PFSK-1 (cell line): Measurements from ENCODE around the gene TSPAN18.

ENCODE experiments used
- FOXP2 ChIP-seq: optimal IDR thresholded peaks from 2 replicates; pipeline ENCODE3; 2011; ENCODE audit warnings: borderline replicate concordance, control low read depth, inconsistent platforms; ENCODE audit not compliant: insufficient read depth; ENCODE audit errors: extremely low read length, extremely low read depth
- POLR2AphosphoS5 ChIP-seq: IDR thresholded peaks from 2 replicates; pipeline ENCODE4 v1.6.1; 2012; ENCODE audit warnings: low read depth, mild to moderate bottlenecking, control low read depth, low read length, moderate library complexity
- REST ChIP-seq, 2 experiments: IDR thresholded peaks; 2 replicates each; pipeline versions ENCODE4 v1.6.1 to v1.8.0; 2011 to 2012; ENCODE audit warnings: low read depth in 2 of 2, low read length in 2 of 2, control low read depth in 1 of 2, inconsistent platforms in 1 of 2, mild to moderate bottlenecking in 1 of 2, moderate library complexity in 1 of 2; ENCODE audit not compliant: insufficient read depth in 1 of 2
- SIN3A ChIP-seq: IDR thresholded peaks from 2 replicates; pipeline ENCODE4 v1.6.1; 2012; ENCODE audit warnings: mild to moderate bottlenecking, low read length, moderate library complexity, borderline replicate concordance; ENCODE audit not compliant: insufficient read depth
- TAF1 ChIP-seq: IDR thresholded peaks from 2 replicates; pipeline ENCODE4 v1.6.1; 2012; ENCODE audit warnings: low read length, control low read depth, borderline replicate concordance; ENCODE audit not compliant: insufficient read depth

TSPAN18 gene

DNA sequence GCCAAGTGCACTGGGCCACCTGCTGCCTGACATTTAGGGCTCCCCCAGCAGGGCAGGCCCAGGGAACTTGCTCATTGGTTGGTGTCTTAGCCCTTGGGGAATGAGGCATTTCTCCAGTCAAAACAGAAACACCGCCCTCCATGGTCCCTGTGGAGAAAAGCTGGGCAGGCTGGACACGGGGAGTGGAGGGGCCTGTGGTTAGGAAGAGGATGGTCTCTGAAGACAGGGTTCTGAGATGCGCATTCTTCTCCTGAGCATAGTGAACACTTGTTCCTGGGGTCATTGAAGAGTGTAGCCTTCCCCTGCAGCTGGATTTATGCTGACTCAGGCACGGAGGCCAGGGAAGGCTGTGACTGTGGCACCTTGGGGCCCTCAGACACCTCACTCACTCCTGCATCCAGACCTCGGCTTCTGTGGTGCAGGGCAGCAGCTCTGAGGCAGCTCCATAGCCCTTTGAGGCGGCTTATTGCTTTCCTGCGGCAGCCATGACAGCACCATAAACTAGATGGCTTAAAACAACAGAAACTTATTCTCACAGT is 8.2 kb downstream of the TSPAN18 start:
- no peak for TF ChIP-seq REST (IDR thresholded peaks at IDR 0.05; ENCODE audit: insufficient read depth in 1 of 2, low read depth in 2 of 2, low read length in 2 of 2)
- no peak for TF ChIP-seq FOXP2
- no peak for TF ChIP-seq POLR2AphosphoS5
- no peak for TF ChIP-seq SIN3A
- TF ChIP-seq TAF1: no peak

DNA sequence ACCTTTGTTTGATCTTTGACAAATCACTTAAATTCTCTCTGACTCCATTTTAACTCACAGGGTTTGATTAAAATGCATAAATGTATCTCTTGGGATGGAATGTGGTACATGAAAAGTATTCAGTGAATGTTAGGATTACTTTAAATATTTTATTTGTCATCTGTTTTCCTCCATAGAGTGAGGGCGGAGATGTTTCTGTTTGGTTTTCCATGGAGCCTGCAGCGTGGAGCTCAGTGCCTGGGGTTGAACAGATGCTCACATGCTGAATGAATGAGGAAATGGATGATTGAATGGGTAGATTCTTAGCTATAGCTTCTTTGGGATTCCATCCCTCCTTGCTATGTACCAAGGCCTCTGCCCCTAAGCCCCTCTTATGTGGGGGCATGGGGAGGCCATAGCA is 10.0 kb downstream of the TSPAN18 start:
- TF ChIP-seq SIN3A: no peak
- TF ChIP-seq POLR2AphosphoS5: no peak
- TF ChIP-seq FOXP2: no peak
- TF ChIP-seq REST (IDR thresholded peaks at IDR 0.05; ENCODE audit: insufficient read depth in 1 of 2, low read depth in 2 of 2, low read length in 2 of 2): no peak
- TF ChIP-seq TAF1: no peak

DNA sequence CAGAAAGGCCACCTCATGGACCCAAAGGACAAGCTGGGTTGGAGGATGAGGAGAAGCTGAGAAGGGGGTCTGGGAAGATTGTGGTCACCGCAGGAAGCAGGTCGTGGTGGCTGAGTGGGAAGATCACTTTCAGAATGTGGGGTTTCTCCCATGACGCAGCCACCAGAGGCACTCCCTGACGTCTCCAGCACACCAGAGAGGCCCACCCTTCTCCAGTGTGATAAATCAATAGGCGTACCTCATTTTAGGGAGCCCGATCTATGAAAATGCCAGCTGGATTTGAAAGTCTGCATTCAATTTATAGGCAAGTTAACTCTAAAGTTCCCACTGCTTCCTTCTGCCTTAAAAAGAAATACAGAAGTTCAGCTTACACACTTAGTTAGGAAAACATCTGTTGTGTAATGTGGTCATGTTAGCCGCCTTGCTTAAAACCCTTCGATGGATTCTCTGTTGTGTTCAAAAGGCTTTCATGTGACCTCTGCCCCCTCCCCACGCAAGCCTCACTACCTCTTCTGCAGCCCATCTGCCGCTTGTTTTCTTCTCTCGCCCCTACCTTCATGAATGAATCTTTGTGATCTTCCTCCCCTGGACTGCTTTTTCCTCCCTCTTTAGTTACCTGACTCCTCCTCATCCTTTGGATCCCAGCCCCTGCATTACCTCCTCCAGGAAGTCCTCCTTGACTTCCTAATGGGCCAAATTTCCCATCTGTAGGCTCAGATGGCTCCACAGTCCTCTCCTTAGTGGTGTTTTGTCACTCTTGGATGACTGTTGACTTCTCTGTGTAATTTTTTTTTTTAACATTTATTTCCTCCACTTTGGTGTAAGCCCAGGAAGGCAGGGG is 10.7 kb downstream of the TSPAN18 start:
- TF ChIP-seq SIN3A (no peak), POLR2AphosphoS5 (no peak), TAF1 (no peak)

- TF ChIP-seq SIN3A (no peak), FOXP2 (no peak), TAF1 (no peak), REST (IDR thresholded peaks at IDR 0.05; ENCODE audit: insufficient read depth in 1 of 2, low read depth in 2 of 2, low read length in 2 of 2) (no peak), POLR2AphosphoS5 (no peak)
Observed at GRCh38 chr11:44738791-44739190, 12.0 kb downstream of the TSPAN18 start.

DNA sequence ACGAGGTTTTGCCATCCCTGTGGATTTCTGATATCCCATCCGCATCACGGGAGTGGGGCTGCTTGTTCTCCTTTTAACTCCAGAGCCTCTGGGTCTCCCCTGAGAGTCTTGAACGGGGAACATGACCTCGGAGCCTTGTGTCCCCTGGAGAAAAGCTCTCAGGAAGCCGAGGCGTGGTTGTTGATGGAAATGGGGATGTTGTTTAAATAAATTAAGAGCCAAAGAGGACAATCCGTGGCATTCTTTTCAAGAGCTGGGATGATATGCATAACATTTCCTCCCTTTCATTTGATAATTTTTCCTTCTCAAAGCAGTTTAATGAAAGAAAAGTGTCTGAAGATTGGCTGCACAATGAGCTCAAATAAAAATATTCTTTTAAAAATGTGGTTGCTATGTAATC is 14.2 kb downstream of the TSPAN18 start:
- no peak for TF ChIP-seq POLR2AphosphoS5
- TF ChIP-seq REST (IDR thresholded peaks at IDR 0.05; ENCODE audit: insufficient read depth in 1 of 2, low read depth in 2 of 2, low read length in 2 of 2): no peak
- TF ChIP-seq FOXP2: no peak
- TF ChIP-seq TAF1: no peak
- no peak for TF ChIP-seq SIN3A
